HG02885 (cell line): ENCODE measurements around the gene CDH13.

ENCODE experiments used
- ATAC-seq: cut with Tn5 transposase; IDR thresholded peaks from one replicate; pipeline ENCODE4 v1.9.1; 2021; ENCODE audit warnings: mild to moderate bottlenecking; ENCODE audit not compliant: unreplicated experiment, poor library complexity

The CDH13 gene

DNA sequence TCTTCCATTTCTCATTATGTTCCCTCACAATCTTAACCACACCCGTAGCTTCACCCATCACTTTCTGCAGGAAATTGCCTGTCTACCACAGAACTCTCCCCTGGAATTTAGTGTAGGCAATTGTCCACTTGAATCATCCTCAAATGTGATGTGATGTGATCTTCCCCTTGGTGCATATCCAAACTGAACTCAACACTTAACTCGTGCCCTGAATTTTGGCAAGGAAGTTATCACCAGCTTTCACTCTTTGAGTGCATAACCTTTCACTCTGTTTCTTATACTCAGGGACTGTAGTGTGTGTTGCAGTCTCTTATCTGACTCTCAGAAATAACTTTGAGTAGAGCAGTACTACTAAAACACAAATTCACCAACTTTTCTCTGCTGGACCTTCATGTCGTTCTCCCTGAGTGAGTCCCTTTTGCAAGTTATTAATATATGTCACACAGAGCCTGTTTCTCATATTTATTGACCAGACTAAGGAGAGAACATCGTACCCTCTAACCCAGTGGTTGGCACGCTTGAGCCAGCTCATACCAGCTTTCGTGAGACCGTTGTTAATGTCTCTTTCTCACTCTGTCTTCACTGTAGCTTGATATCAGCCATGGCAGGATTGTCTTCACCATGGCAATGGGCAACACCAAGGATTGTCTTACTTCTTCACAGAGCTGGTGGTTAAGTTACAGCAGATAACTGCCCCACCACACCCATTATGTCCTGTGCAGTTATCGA is 622.1 kb downstream of the CDH13 start:
- ATAC-seq: no peak

DNA sequence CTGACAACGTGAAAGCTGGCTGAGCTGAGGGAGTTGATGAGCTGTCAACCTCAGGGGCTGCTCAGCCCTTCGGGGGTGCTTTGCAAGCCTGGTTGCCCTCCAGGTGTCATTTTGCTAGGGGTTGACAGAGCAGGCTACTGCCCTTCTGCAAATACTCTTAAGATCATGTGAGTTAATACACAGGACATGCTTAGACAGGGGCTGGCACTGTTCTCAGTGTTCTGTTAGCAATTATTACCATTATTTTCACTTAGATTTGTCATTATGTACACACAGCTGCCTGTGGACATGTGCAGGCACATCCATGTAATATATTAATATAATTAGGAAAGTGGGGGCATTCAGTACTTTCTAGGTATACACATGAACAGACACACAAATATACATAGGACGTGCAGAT is 626.8 kb downstream of the CDH13 start:
- ATAC-seq: no peak

DNA sequence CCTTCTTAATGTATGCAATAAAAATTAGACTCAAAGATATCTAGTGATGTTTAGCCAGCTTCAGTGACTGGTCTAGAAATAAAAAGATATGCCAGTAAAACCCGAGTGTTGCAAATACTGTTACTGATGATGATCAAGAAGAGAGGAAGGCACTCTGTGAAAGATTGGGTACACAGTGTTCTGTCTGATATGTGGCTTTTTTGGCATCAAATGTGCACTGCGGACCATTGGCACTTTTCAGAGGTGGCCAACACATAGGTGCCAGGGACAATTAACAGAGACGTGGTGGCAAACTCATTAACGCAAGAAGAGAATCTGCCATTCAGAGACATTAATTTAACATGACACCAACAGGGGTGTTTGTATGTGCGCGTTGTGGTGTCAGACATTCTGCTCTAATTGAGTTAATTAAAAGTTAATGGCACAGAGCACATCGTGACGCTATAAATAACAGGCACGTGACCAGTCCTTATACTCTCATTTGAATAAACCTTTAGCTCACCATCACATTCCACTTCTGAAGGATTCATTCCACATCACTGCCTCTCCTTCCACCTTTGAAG is 631.7 kb downstream of the CDH13 start:
- ATAC-seq: no peak

DNA sequence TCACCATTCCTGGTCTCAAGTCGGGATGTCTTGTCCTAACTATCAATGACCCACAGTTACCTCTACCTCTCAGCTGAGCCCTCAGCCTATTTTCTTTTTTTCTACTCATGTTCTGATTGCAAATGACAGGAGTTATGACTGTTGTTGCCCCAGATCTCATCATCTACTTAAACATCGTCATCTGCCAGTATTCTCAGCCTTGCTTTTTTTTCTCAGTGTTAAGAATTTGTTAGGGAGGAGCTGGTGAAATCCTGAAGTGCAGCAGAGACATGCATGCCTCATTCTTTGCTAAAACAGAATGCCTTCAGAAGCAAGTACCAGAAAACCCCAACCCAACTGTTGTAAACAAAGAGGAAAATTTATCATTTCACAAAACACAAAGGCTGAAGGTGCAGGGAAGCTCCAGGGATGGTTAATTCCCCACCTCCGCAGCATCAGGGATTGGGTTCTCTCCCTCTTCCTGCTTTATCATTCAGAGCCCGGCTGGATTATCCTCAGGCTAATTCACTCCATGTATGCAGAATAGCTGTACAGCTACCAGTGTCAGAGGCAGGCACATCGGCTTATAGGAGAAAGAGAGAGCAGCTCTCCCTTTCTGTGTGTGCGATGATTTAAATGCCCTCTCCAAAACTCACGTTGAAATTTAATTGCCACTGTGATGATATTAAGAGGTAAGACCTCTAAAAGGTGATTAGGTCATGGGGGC is 640.2 kb downstream of the CDH13 start:
- ATAC-seq: no peak

DNA sequence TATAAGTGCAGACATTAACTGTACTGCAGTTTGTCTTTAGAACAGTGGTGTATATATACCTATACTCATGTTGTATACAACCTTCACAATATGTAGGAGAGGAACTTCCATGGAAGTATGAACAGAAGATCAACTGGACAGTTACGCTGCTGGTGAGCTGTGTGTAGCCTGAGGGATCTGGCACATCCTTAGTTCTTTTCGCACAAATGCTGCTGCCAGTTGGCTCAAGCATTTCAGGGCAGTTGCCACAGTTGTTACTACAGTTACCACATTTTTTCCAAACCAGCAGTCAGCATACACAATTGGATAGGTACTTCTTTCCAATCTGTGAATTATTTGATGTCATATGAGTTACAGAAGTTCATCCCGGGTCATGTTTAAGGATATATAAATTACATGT is 641.4 kb downstream of the CDH13 start:
- no peak for ATAC-seq

DNA sequence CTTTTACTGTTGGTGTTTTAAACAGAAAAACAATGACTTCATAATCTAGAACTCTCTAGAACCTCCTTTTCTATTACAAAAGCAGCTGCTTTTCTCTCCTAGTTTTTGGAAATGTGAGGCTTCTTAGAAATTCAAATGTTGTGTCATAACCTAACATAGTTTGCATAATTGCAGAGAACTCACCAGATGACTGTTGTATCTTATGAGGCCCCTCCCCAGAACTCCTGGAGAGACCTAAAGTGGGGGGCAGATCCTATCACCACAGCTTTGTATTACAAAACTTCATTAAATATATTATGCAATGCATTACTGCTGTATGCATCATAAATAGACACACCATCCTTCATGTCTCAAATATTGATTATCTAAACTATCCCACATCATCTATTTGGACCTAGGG is 642.3 kb downstream of the CDH13 start:
- no peak for ATAC-seq

DNA sequence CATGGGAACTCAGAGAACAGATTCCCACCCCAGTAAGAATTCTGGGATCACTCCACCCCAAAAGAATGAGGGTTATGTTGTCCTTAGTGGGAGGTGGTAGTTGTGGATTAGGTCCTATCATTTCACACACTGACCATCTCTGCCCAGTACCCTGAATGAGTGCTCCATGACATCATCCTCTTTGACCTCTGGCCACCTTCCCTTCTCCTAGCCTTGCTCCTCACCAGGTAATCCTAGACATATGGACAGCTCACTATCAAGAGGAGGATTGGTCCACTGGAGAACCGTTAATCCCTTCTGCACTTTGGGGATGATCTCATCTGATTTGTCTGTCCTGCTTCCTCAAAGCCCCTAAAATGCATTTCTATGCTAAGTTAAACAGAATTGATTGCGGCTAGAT is 642.8 kb downstream of the CDH13 start:
- no peak for ATAC-seq

DNA sequence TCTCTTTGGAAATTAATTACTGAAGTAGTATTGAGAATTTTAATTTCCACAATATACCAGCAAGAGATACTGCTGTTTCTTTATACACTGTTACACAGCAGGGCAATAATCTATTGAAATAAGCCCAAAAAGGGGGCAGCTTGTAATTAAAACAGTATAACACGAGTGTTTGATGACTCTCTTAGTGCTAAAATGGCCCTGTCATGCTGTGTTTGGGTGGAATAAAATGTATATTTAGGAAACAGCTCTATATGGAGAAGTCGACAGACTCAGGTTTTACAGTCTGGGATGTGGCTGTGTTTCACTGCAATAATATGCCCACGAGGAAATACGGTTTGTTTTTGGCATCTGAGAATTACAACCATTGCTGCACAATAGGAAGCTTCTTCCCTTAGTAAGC is 643.3 kb downstream of the CDH13 start:
- no peak for ATAC-seq

DNA sequence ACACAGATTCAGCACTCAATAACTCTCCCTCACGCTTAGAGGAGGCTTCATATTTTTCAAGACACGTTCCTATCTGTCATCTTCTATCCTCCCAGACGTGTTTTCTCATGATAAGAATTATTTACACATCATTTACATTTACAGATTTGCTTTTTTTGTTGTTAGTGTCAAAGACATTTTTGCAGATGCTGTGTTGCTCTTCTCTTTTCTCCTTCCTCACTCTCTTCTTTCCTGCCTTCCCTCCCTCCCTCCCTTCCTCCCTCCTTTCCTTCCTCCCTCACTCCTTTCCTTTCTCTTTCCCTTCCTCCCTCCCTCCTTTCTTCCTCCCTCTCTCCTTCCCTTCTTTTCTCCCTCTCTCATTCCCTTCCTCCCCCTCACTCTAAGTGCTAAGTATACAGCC is 643.9 kb downstream of the CDH13 start:
- no peak for ATAC-seq

DNA sequence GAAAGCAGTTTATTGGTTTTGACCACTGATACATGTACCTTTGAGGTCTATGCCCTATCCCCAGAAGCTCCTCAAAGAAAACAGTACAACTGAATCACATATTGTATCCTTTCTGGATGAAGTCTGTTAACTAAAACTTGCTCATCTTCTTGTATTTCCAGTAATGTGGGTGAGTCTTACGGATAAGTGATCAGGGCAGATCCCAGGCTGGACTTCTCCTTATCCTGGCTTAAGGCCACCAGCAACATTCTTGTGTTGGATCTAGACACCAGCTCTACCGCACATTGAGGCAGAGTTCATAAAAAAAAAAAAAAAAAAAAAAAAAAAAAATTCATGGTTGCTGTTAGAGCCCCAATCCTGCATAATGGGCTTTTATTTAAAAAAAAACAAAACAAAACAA is 644.4 kb downstream of the CDH13 start:
- no peak for ATAC-seq

DNA sequence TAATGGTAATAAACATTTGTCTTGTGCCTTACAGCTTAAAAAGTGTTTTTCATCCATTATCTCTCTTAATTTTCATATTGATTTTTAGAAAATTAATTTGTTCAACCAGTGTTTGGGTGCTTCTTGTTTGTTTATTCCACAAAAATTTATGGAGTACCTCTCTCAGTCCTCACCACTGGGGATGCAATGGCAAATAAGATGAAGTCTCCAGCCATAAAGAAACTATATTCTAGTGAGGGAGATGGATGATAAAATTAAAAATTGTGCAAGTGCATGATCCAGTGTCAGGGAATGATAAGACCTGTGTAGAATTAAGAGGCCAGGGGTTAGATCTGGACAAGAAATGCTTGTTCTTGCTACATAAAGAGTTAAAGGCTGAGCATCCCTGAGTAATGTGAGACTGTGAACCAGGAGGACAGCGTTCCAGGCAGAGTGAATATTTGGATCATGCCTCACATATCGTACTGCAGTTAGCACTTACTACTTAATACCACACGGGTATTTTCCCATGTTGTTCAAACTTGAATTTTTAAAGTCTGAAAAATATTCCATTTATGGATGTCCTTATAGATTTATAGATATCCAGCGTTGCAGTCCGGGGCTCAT is 645.3 kb downstream of the CDH13 start:
- no peak for ATAC-seq

DNA sequence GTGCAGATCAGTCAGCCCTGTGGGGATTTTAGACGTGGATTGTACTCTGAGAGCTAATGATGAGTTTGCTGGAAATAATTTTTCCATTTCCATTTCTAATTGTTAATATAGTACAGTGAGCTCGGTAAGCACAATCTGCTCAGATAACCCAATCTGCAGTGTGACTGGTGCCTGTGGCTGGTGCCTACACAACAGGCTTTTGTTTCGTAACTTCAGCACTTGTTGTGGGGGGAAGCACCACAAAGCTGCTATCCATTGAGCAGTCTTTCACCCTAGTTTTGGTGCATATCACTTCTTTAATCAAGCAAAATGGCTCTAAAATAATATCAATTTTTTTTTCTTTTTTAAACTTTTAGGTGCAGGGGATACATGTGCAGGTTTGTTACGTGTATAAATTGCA is 646.1 kb downstream of the CDH13 start:
- no peak for ATAC-seq

DNA sequence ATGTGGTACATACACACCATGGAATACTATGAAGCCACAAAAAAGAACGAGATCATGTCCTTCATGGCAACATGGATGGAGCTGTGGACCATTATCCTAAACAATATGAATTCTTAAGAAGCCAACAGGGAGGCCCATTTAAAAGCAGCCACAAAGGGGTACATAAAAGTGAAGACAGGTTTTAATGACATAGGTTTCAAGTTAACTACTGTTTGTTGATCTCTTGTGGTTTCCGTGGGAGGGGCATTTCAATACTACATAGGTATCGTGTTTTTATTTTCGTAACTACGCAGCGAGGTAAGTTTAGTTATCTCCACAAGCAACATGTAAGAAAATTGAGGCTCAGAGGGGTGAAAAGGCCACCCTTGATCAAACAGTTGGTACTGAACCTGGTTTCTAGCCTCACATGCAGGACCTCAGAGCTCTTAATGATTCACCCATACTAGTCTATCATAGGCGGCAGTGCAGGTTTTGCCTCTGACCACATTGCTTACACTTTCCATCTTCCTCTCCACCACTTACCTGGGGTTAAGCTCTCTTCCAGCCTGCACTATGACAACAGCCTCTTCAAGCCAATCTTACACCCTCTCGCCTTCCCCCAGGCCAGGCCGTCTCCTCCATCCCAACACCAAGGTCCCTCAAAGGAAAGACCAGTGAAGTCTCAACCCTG is 646.9 kb downstream of the CDH13 start:
- no peak for ATAC-seq

DNA sequence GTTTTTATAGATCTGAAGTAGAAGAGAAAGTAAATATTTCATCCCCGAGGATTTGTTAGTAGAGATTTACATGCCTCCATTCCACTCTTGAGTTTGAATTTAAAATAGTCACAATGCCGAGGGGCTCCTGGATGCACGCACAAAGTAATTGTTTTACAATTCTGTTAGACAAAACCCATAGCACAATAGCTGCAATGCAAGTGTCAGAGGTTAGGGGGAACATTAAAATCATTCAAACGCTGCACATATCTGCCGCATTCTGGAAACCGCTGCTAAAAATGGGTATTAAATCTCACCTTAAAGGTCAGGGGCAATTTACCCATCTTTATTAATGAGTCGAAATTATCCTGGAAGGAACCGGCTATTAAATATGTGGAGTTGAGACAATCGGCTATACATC is 652.5 kb downstream of the CDH13 start:
- no peak for ATAC-seq

DNA sequence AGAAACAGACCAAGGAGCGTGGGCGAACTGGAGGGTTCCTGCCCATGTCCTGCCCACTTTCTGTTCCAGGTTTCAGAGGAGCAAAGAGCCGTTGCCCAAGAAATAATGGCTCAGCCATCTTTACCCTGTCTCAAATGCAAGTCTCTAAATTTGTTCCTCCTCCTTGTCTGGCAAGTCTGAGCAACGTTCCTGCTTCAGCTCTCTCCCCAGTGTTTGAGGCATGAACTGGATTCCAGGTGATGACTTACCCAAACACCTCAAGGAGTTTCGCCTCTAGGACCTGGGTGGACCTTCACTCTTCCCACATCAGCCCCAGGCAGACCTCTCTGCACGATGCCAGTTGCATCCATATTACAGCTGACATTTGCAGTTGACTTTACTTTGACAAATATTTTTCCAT is 659.2 kb downstream of the CDH13 start:
- ATAC-seq: no peak

DNA sequence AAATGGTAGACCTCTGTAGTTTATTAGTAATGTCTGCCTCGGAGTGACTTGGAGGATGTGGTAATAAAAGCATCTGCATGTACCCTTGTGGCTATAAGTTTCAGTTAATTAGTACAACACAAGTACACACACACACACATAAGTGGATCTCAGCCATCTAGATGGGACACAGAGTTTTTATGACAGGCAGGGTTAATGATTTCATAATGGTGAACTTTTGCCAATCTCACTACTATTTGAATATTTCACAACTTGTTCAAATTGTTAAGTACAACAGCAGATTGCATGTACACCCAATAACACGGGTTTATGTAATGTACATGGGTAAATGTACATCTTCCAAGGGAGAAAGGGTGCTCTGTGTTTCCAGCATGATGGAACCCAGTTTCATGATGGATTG is 669.7 kb downstream of the CDH13 start:
- no peak for ATAC-seq

DNA sequence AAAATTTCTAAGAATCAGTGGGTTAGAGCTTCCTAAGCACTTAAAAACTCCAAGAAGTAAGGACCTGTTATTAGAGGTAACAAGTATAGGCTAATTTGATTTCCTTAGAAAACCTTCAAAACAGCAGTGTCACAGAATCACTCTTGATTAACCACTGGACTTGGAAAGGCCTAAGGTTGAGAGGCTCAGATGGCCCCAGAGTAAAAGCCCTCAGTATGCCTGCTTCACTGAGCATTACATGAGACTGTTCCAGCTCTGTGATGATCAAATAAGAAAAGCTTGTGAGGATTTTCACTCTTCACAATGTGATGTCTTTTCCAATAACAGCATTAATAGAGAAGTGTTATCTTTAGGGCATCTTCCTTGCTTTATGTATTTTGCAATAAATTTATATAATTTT is 671.8 kb downstream of the CDH13 start:
- no peak for ATAC-seq

DNA sequence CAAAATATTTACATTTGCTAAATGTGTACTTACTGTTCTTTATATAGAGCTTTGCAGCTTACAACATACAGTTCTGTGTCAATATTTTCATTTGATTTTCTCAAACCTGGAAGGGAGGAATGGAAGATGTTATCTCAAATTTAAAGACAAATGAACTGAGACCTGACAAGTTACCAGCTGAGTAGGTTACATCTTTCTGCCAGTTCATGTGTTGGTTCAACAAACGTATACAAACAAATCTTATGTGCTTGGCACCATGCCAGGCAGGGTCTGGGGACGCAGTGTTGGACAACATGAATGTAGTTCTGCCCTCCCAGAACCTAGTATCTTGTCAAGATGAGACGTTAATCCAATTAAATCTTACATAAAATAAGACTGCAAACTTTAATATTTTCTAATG is 673.6 kb downstream of the CDH13 start:
- ATAC-seq: no peak

DNA sequence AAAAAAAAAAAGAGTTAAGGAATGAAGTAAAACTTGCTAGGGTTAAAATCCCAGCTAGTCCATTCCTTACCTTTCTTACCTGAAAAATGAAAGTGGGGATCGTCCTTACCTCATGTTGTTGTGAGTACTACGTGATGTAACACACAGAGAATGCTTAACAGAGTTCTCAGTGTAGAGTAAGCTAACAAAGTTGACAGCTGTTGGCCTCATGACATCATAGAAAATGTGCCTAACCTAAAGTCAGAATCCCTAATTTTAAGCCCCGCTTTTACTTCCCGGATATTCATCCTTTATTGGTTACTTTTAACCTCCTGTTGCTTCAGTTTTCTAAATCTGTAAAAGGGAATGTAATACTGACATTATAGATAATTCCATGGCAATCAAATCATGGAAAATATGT is 675.2 kb downstream of the CDH13 start:
- no peak for ATAC-seq

DNA sequence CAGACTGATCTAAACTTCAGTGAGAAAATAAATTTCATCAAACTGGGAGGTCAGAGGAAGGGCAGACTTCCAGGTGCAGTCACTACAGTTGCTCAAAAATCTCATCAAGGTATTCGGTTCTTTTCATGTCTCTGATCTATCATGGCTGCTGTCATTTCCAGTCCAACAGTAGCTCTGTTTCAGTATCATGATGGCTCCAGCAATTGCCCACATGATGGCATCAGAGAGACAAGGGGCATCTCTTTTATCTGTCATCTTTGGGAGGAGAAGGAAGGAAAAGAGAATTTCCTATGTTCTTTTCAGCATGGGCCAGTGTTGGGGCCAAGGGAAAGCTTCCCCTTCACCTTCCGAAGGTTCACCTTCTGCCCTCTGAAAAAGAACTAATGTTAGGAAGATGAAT is 676.1 kb downstream of the CDH13 start:
- ATAC-seq: no peak

DNA sequence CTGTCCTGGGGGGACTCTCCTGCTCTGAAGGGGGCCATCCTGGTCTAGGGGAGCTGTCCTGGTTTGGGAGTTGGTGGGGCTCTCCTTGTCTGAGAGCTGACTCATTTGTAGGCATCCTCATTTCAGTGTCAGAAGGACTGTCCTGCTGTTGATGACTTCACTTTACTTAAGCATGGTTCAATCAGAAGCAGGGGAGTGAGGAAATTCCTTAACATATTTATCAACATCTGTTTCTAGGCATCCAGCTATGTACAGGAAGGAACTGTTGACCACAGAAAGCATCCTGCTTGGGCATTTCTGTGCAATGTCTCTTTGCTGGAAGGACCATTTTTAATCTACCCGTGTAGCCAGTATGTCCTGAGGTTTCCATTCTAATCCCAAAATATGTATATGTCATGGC is 678.3 kb downstream of the CDH13 start:
- ATAC-seq: no peak
